ENCODE measurements around the gene RNFT2. TPM values are rescaled to one million over a fixed set of nuclear protein-coding genes. Genes with fewer than 3 reads are reported as not detected.
A peak's percentile ranks its signal among the peaks of the same experiment; 100 is the strongest.
"Not testable (repeated sequence)": the region's sequence is repeated elsewhere in the genome, so short reads cannot be mapped to it uniquely, and the experiment has no call there.

RNFT2 gene
- total RNA-seq, 1 donor from 2014 or later = 0.45 TPM

- intact Hi-C loops (cut with micrococcal nuclease) = no loop called here
- no peak for DNase-seq
- no peak for ATAC-seq
Observed at GRCh38 chr12:116779597-116779996, 41.5 kb downstream of the RNFT2 start.

GRCh38 chr12:116780942-116781341, 42.8 kb downstream of the RNFT2 start:
- intact Hi-C loops (cut with micrococcal nuclease) = no loop called here
- ATAC-seq (no peak), DNase-seq (no peak)

DNA sequence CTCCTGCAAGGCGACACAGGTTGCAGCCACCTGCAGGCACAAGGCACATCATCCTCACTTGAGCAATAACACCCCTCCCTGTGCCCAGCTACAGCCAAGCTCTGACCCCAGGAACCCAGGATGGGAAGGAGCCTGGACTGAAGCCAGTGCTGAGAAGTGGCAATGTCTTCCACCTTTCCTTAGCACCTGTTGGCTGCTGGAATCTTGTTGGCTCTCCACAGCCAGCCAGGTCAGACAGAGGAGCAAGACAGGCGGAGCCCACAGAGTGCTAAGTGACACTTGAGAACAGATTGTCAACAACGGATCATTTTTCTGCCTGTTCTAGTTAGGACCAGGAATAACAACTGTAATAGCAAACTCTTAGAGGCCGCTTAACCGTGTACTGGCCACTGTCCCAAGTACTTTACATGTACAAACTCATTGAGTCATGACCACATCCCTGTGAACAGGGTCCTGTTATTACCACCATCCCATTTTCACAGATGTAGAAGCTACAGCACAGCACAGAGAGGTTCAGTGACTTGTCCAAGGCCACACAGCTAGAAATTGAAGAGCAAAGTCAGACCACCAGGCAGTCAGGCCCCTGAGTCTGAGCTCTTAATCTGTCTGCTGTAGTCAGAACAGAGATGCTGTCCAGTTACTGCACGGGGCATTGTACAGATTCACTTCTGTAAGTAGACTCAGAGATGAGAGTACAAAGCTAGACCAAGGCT, 45.6 kb downstream of the RNFT2 start:
- intact Hi-C loops (cut with micrococcal nuclease) = no loop called here
- ATAC-seq (no peak), DNase-seq (no peak)

GRCh38 chr12:116784238-116784612, 46.1 kb downstream of the RNFT2 start:
- intact Hi-C loops (cut with micrococcal nuclease) = no loop called here
- ATAC-seq (no peak), DNase-seq (no peak)

DNA sequence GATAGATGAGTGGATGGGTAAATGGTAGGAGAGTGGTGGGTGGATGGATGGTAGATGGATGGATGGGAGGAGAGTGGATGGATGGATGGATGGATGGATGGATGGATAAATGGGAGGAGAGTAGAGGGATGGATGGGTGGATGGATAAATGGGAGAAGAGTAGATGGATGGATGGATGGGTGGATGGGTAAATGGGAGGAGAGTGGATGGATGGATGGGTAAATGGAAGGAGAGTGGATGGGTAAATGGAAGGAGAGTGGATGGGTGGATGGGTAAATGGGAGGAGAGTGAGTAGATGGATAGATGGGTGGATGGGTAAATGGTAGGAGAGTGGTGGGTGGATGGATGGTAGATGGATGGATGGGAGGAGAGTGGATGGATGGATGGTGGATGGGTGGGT, 51.4 kb downstream of the RNFT2 start:
- intact Hi-C loops (cut with micrococcal nuclease); DNase-seq; ATAC-seq: not testable (repeated sequence)

DNA sequence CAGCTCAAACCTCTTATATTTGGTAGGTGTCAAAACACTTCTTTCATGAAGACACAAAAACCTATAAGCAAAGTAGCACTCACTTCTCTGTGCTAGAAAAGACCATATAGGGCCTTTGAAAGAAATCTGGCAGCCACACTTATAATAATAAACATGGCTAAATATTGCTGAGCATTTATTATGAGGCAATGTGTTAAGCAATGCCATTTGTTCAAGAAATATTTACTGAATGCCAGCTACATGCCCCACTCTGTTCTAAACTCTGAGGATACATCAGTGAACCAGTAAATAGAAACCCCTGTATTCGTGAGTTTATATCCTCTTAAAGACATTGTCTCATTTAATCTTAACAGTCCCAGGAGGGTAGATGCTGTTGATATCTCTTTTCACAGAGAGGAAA, 52.0 kb downstream of the RNFT2 start:
- intact Hi-C loops (cut with micrococcal nuclease) = no loop called here
- DNase-seq = no peak

DNA sequence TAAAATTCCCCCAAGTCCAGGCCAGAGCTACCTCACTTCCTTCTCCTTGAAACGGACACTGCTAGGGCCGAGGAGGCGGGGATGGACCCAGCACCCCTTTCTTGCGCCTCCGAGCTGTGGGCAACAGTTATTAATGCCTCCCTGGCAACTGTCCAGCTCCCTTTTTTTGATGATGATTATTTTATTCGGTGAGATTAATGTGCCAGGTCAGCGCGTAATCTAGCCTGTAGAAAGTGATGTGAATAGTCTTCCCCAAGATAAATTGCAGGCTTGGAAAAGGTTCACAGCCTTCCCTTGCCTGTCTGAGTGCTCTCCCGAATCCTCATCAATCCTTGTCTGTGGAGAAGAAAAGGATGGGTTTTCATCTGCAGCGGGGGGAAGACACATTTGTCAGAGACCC, 54.3 kb downstream of the RNFT2 start:
- no peak for ATAC-seq
- DNase-seq = no peak
- intact Hi-C loops (cut with micrococcal nuclease) = no loop called here

More for the DNA sequence above, 52.0 kb downstream of the RNFT2 start:
- ATAC-seq = no peak

DNA sequence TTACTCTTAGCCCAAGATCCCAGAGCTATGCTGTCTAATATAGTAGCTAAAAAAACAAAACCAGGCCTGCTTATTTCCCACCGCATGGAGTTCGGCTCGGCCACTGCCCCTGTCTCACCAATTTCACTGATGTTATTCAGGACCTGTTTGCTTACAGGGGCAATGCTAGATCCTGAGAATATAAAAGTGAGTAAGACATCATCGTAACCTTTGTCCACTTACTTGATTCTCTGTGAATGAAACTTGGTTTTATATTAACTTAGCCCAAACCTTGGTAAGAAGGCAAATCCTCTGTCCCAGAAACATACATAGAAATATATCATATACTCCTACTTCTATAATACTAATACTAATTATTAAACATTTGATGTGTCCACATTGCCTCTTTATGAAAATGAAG, 56.6 kb downstream of the RNFT2 start:
- ATAC-seq (no peak), DNase-seq (no peak)
- intact Hi-C loops (cut with micrococcal nuclease) = no loop called here

- DNase-seq (peak; percentile 49), ATAC-seq (peak; percentile 94)
- intact Hi-C loops (cut with micrococcal nuclease) = no loop called here
Observed at GRCh38 chr12:116797885-116798284, 59.8 kb downstream of the RNFT2 start.

DNA sequence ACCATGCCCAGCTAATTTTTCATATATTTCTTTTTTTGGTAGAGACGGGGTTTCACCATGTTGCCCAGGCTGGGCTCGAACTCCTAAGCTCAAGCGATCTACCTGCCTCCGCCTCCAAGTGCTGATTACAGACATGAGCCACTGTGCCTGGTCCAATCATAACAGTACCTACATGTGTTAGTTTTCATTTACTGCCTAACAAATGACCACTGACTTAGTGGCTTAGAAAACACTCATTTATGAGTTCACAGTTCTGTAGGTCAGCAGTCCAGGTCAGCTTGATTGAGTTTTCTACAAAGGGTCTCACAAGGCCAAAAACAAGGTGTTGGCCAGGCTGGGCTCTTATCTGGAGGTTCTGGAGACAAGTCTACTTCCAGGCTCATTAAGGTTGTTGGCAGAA, 60.6 kb downstream of the RNFT2 start:
- no peak for DNase-seq
- intact Hi-C loops (cut with micrococcal nuclease) = no loop called here
- ATAC-seq = no peak

DNA sequence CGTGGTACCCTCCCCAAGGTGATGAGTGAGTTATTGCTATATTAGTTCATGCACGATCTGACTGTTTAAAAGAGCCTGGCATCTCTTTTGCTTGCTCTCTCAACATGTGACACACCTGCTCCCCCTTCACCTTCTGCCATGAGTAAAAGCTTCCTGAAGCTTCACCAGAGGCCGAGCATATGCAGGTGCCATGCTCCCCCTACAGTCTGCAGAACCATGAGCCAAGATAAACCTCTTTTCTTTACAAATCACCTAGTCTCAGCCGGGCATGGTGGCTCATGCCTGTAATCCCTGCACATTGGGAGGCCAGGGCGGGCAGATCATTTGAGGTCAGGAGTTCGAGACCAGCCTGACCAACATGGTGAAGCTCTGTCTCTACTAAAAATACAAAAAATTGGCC, 61.8 kb downstream of the RNFT2 start:
- intact Hi-C loops (cut with micrococcal nuclease) = no loop called here
- ATAC-seq = no peak

GRCh38 chr12:116800918-116801317, 62.8 kb downstream of the RNFT2 start:
- no peak for DNase-seq
- ATAC-seq = no peak
- intact Hi-C loops (cut with micrococcal nuclease) = no loop called here

More for the DNA sequence above, 61.8 kb downstream of the RNFT2 start:
- no peak for DNase-seq

DNA sequence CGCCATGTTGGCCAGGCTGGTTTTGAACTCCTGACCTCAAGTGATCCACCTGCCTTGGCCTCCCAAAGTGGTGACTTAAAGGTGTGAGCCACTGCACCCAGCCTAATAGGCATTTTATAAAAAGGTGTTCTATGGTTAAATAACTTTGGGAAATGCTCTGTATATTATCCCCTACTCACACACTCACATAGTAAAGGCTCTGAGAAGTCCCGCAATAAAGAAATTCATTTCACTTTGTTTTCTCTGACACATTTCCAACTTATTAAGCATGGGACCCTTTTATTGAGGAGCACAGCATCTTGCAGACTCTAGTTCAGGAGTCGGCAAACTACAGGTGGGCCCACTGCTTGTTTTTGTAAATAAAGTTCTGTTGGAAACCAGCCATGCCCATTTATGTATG, 63.9 kb downstream of the RNFT2 start:
- ATAC-seq = no peak
- intact Hi-C loops (cut with micrococcal nuclease) = no loop called here
- no peak for DNase-seq

GRCh38 chr12:116803013-116803736, 65.1 kb downstream of the RNFT2 start:
- intact Hi-C loops (cut with micrococcal nuclease) = no loop called here
- ATAC-seq (no peak), DNase-seq (no peak)

DNA sequence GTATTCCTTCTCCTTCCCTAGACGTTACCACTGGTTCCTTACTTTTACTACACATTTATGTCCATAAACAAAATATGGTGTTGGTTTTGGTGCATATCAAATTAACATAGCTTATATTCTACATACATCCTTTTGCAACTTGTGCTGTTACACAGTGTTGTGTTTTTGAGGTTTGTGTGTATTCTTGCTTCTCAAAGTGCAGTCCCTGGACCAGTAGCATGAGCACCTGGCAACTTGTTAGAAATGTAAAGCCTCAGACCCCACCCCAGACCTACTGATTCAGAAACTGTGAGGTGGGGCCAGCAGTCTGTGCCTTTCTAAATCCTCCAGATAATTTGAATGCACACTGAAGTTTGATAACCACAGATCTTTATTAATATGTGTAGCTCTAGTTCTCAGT, 65.9 kb downstream of the RNFT2 start:
- intact Hi-C loops (cut with micrococcal nuclease) = no loop called here
- ATAC-seq (no peak), DNase-seq (no peak)

GRCh38 chr12:116806845-116807440, 68.8 kb downstream of the RNFT2 start:
- intact Hi-C loops (cut with micrococcal nuclease) = no loop called here
- ATAC-seq (no peak), DNase-seq (no peak)

DNA sequence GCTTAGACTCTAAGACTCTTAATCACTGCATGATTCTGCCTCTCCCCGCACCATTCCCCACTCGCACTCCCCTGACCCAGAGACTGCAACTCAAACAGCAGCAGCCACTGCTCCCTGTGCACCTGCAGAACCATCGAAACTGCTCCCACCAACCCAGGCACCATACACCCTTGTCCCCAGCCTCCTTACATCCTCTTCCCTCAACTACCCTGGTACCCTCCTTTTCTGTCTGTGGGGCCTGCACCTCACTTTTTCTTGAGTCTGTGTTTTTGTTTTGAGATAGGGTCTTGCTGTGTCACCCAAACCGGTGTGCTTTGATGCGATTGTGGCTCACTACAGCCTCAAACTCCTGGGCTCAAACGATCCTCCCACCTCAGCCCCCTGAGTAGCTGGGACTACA, 69.4 kb downstream of the RNFT2 start:
- ATAC-seq (no peak), DNase-seq (no peak)
- intact Hi-C loops (cut with micrococcal nuclease) = no loop called here

GRCh38 chr12:116808113-116809105, 70.3 kb downstream of the RNFT2 start:
- ATAC-seq (no peak), DNase-seq (no peak)
- intact Hi-C loops (cut with micrococcal nuclease) = no loop called here

DNA sequence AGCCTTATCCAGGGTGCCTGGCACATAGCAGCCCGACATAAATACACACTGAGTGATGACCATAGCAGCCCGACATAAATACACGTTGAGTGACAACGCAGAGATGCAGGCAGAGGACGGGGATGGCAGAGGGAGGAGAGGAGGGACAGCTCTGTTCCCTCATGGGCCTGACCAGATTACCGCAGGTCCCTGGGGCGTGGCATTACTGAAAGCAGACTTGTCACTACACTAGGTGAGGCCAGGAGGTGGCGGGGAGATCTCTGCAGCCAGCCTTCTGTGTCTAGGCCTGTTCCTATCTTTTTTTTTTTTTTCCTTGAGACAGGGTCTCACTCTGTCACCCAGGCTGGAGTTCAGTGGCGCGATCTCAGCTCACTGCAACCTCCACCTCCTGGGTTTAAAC, 74.1 kb downstream of the RNFT2 start:
- intact Hi-C loops (cut with micrococcal nuclease) = no loop called here
- ATAC-seq (no peak), DNase-seq (no peak)

All from left ventricle myocardium superior (tissue), 1 donor.